ENCODE measurements around the gene C15orf39.

C15orf39 gene

DNA sequence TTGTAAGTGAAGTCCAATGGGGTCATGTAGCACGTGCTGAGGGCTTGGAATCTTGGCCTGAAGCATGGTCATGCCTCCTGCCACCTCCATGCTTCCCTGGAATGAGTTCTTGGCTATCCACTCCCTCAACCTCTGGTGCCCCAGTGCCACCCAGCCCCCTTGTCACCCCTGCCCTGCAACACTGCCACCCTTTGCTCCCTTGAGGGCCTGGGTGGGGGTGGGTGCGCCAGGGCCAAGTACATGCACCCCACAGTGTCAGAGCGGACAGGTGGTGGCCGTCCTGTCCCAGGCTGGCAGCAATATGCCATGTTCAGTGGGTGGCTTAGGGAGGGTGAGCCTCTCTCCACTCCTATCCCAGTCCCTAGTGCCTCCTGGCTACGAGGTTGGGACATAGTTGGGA is 27.6 kb upstream of the C15orf39 start:
- no peak for DNase-seq

DNA sequence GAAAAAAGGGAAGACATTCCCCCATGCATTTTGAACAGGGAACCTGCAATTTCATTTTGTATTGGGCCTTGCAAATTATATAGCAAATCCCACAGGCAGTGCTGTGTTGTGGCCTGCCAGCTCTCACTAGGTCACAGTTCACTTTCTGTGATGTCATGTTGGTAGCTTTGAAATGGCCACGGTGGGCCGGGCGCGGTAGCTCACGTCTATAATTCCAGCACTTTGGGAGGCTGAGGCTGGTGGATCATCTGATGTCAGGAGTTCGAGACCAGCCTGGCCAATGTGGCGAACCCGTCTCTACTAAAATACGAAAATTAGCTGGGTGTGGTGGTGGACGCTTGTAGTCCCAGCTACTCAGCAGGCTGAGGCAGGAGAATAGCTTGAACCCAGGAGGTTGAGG is 27.0 kb upstream of the C15orf39 start:
- no peak for DNase-seq

DNA sequence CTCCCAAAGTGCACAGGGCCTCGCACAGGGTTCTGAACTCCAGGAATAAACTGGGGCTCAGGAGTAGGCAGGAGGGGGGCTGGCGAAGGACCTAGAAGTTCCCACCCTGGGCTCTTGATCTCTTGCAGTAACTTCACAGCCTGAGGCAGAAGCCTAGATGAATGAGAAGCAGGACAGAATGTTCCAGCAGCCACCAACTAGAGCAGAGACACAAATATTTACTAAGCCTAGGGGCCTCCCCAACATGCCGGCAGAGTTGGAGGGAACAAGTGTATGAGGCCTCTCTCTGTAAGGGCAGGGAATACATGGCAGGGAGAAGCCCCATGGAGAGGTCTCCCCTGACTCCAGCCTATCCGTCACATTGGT is 25.3 kb upstream of the C15orf39 start:
- DNase-seq: no peak

DNA sequence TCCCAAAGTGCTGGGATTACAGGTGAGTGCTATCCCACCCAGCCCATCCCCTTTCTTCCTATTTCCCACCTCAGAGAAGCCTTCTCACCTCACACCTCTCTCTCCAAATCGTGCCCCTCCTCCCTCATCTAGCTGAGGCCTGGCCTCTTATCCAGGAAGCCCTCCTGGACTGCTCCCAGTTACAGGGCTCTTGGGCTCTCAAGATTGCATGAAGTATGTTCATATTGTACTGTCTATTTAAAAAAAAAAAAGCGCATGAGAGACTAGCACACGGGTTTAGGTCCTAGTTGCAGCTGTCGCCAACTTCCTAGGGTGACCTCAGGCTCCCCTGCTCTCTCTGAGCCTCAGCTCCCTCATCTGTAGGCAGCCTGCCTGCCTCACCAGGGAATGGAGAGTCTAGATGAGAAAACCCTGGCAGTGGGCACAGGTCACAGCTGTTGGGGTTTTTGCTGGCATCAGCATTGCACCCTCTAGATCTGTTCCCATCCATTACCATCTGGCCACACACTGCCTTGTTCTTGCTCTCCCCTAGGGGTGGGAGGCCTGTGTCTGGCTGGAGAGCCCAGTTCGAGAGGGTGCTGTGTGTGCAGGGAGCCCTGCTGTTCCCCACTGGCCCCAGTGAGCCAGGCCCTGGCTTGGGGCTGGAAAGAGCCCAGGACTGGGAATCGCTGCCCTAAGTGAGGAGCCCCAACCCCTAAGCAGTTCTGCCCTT is 24.2 kb upstream of the C15orf39 start:
- no peak for DNase-seq

DNA sequence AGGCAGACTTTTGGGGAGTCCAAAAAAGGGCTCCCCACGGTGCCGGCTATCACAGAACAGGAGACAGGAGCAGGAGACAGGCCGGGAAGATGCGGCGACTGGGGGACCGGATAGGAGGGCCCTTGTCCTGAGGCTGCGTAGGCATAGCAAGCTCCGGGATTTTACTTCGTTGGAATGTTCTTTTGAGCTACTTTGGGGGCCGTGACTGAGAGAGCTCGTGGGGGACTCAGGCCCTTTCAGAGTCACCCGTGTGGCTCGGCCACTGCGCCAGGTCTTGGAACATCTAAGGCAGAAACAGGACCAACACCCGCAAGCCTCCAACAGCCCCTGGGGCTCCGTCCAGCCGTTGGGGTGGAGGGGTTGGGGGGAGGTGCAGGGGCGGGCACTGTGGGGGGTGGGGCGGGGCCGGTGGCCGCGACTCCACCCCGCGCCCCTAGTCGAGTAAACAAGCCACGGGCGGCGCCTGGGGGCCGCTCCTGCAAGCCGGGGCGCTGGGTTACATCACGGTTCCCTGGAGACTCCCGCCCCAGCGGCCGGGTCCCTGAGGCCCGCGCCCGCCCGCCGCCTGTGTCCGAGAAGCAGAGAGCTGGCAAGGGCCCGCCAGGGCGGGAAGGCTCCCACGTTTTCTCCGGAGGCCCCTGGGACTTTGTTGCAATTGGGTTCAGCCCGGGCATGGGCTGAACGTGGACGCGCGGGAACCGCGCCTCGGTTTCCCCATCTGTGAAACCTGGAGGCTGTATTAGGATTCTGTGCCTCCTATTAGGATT is 23.3 kb upstream of the C15orf39 start:
- DNase-seq: no peak

DNA sequence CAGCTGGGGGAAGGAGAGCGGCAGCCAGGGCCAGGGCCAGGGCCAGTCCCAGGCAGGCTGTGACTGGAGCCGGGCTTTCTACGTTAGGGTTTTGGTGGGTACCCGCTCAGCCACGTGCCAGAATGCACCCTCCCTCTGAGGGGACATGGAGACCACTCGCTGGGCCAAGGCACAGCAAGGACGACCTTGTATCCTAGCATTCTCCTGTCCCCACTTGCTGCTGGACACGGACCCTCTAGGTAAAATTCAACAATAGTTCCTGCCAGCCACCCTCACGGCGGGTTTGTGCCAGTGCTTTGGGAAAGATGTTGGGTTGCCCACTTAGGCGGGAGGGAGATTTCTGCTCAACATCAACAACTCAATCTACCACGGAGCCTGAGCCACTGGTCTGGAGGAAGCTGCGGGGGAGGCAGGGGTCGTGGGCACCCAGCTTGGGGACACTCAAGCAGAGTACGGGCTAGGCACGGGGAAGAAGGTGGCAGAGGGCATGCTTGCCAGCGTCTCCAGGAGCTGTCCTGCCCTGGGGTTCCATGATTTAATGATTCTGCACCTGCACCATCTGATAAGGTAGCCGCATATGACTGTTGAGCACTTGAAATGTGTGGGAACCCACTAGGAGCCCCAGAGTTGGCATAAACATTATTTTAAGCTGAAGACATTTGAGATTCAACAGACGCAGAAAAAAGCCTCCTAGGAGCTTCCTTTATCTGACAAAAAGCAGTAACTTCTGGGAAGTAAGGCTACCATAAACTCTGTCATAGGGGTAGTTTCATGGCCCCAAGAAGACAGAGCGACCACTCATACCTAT is 22.5 kb upstream of the C15orf39 start:
- DNase-seq: no peak

DNA sequence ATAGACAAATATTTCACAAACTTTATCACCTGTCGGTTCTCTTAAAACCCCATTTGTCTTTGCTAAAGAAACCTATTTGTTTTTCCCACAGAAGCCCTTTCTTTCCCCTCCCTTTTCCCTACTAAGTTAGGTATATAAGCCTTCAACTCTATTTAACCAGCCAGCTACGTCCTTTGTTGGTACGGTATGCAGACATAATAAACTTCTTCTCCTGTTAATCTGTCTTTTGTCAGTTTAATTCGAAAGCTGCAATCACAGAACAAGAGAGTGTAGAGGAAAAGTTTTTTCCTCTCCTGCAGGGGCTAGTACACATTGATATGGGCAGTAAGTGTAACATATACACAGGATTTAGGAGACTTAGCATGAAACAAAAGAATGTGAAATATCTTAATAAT is 21.9 kb upstream of the C15orf39 start:
- DNase-seq: no peak

DNA sequence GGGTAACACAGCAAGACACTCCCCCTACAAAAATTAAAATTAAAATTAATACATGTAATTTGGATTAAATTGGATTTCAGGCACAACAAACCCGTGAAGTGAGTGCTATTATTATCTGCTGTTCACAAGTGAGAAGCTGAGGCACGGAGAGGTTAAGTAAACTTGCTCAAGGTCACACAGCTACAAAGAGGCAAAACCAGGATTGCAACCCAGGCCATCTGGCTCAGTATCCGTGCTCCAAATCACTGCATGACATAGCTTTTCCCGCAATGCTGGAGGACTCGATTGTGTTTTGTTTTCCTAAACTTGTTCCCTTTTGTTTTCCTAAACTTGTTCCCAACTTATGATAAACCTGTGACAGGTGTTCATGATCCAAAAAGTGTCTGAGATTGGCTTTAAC is 19.9 kb upstream of the C15orf39 start:
- no peak for DNase-seq

DNA sequence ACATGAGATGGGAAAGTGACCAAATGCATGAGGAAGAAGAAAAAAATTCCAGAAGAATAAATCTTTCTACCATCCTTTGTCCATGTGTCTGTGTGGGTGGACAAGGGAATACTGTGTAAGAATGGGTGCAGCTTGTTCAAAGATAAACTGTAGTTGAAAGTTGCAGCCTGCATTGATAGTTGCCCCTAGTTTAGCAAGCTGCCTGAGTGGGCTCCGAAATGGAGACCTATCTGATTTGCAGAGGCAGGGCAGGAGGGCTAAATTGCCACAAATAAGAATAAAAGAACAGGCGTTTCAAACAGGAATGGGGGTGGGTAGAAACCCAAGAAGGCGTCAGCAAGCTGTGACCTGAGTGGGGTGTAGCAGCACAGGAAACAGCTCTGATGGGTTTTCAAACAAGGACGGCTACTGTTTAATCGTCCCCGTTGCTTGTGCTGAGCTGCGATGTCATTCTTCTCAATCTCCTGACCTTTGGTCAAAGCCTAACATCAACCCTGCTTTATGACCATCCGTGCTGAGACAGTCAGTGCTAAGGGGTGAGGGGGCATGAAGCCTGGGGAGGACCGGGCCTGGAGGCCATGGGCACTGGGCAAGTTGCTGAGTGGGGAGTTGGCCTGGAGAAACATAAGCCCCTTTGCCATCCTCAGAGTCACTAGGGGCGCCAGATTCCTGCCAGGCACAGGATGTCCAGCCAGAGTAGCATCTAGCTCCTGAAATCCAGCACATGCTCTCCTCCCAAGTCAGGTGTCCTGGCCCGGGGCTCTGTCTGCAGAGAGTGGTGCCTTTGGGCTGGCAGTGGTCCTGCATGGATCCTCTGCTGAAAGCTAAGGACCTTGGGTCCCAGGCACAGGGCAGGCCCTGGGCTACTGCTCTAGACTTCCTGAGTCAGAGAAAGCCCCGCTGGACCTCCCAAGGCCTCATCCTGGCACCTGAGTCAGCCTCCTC is 19.2 kb upstream of the C15orf39 start:
- DNase-seq: no peak

DNA sequence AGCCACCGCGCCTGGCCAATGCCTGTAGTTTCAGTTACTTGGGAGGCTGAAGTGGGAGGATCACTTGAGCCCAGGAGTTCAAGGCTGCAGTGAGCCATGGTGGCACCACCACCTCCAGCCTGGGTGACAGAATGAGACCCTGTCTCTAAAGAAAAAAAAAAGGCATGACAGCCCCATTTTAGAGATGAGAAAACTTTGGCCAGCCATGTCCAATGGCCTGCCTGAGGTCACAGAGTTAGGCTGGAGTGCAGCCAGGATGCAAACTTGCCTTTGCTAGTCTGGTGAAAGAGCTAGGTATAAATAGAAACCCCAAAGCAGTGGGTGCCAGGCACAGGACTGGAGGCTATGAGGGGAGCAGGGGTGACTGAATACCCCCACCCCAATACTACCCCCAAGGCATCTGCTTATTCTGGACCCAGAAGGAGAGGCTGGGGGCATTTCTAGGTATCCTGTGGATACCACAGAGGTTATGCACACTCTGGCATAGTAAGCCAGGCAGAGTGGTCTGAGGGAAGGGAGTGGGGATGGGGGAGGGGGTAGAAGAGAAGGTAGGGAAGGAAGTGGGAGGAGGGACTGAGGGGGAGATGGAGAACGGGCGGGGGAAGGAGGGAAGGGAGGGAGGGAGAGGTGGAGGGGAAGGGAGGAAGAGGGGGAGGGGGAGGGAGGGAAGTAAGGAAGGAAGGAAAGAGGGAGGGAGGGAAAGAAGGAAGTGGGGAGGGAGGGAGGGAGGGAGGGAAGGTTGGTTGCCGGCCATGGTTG is 16.2 kb upstream of the C15orf39 start:
- no peak for DNase-seq

DNA sequence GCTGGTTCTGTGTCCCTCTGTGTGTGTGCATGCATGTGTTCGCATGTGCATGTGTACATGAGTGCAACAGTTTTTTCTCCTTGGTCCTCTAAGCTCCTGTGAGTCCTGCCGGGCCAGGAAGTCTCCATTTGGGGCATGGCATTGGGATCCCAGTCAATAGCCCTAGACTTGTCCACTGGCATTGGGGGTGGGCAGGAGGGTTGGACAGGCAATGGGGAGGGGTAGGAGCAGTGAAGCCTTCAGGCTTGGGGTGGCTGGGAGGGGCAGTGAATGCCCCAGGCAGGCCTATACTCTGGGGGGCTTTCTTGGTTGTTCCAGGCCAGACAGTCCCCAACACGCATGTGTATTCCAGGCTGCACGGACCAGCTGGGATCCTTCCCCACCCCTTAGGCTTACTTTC is 15.6 kb upstream of the C15orf39 start:
- no peak for DNase-seq

DNA sequence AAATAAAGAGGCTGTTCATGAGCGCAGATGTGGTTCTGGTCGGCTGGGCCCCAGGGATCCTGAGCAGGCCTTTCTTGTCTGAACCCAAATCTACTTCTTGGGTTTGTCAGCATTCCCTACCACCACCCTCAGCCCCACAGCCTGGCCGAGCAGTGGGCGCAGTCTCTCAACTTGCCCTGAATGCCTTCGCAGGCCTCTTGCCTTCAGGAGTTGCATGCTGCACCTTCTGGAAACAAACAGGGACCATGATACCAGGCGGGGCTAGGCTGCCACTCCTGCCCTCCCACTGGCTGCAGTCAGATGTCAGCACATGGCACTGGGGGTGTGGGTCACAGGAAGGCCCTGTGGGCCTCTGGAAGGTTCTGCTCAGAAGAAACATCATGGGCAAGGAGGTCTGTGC is 13.2 kb upstream of the C15orf39 start:
- no peak for DNase-seq

DNA sequence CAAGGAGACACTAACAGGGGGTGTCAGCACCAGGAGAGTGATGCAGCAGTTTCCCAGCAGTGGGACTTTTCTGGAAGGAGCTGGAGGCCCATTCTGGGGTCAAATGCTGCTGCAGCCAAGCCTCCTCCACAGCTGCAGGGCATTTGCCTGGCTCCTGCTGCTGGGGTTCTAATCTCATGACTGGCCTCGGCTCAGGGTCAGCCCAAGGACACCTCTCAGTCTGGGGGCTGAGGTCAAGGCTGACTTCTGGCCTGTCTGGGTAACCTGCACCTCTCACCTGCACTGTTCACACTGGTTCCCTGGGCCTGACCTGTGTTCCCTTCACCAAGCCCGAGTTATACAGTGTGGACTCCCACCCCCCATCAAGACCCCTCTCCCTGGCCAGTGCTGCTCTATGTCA is 10.4 kb upstream of the C15orf39 start:
- DNase-seq: no peak

DNA sequence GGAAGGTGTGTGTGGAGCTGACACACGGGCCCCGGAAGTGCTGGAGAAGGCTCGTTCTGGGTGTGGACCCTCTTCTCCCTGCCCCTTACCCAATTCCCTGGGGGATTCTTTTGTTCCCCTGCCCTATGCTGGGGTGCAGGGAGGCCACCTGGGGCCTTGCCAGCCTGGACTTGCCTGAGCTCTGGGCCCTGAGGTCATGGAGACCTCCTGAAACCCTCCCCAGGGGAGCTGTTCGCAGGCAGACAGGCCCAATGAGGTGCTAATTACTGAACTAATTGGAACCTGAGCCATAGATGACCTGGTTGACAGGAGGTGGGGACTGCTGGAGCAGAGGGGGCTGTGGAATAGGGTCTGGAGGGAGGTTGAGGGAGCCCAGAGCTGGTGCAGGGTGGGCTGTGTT is 9.4 kb upstream of the C15orf39 start:
- DNase-seq: no peak

DNA sequence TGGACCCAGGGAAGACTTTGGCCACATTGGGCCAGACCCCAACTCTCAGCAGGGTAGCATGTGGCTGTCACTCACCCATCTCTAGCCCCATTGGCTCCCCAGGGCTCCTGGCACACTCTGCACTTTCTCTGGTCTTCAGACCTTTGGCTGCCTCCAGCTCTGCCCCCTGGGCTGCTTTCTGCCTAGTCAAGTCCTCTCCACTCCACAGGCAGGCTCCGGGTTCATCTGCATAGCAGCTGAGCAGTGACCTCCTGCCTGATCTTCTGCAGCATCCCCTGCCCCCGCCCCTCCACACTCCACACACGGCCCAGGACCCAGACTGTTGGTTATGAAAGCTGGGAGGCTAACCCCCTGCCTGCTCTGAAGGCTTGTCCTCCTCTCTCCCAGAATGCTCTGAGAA is 8.4 kb upstream of the C15orf39 start:
- no peak for DNase-seq

DNA sequence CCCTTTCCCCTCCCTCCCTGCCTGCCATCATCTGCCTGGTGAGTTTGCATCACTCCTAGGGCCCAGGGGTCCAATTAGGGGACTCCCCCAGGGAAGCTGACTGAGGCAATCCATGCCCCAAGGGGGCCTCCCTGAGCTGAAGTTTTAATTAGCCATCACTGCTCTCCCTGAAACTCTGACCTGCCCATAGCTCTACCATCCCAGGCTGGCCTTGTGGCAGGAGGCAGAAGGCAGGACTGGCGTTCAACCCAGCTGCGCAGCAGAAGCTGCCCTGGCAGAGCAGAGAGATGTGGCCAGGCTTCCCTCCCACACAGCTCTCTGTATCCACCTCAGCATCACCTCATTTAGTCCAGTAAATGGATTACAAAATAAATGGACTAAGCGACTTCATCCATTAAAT is 7.7 kb upstream of the C15orf39 start:
- DNase-seq: no peak

DNA sequence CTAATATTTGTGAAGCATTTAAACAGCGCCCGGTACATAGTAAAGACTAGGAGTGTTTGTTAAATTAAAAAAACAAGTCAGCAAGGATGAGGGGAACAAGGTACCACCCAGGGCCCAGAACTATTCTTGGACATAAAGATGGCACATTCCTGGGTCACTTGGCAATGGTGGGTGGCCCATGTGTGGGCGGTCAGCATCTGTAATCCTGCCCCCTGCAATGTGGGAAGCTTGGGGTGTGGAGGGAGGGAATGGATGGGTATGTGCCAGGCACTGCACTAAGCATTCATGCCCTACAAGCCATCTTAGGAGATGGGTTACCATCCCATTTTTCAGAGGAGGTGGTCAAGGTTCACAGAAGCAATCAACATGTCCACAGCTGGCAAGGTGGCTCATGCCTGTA is 7.3 kb upstream of the C15orf39 start:
- no peak for DNase-seq

DNA sequence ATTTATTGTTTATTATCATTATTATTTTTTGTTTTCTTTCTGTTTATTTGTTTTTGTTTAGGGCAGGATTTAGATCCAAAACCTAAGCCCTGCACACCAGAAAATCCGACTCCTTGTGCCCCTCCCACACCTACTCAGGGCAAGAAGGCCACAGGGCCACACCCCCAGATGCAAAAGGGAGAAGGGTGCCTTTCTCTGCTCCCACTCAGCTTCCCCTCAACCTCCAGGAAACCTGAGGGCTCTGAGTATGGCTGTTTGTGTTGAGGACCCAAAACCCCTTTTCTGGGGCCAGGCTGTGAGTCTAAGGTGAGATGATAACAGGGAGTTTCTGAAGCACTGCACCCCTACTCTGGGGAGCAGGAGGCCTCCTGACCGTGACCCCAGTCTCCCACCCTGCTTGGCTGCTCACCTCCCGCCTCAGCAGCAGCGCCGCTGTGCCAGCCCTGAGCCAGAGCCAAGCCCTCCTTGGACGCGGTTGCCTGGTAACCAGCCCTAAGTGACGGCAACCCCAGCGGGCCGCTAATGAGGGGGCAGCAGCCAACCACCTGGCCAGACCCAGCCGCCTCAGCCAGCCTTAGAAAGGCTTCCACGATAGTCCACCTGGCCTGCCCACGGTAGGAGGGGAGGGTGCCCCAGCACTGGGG is 6.4 kb upstream of the C15orf39 start:
- no peak for DNase-seq

DNA sequence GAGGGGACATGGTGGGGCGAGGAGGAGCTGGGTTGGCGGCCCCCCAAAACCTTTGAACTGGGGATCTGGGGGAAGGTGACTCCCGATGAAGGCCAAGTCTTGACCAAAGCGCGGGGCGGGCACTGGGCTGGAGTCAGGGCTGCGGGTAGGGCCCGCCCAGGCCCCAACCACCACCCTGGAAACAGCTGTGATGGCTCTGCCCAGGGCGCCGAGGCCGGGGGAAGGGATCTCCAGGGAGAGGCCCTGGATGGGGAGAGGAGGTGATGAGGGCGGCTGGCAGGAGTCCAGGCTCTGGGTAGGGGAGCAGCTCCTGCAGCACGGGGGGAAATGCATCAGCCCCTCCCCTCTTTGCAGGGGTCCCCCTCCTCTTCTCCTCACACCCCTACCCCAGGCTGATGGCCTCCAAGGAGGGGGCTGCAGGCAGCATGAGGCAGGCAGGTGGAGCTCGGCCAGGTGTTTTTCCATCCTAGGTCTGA is 5.9 kb upstream of the C15orf39 start:
- no peak for DNase-seq

DNA sequence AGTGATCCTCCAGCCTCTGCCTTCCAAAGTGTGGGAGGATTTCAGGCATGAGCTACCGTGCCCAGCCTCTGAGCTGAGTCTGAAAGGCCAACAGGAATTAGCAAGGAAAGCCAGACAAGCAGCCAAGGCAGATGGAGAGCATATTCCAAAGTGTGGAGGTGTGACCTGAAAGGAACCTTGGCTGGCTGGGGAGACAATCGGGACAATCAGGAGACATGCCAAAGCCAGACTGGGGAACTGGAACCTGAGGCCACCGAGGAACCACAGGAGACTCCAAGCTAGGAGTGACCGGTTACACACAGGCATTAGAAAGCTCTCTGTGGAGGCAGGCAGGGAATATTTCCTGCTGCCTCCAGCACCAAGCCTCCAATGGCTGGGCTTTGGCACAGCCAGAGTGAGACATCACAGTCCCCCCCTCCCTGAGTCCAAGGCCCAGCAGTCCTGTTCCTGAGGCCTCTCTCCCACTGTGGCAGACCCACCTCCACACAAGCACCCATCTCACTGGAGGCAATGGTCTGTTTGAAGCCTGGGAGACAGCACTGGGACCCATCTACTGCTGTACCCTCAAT is 4.5 kb upstream of the C15orf39 start:
- DNase-seq: no peak

Data from activated CD4-positive, alpha-beta T cell treated with anti-CD3 and anti-CD28 coated beads, Interleukin-10, Interleukin-2, amounts not matched to agents 100 ng/mL and 50 ng/mL, durations not matched to agents 16 hours and 8 hours (primary cell).